BE2C (cell line): ENCODE results near the gene PKNOX2.

Experiments used
- DNase-seq: peaks from one replicate; pipeline ENCODE4 v3.0.0-alpha.2; 2020
- H3K27me3 ChIP-seq: fragments of 250-450 bp; sonication (Bioruptor Pico); 2 replicates; pipeline ENCODE4 v1.5.1; 2020; ENCODE audit warnings: mild to moderate bottlenecking
- H3K36me3 ChIP-seq: fragments of 250-450 bp; sonication (Bioruptor Pico); 2 replicates; pipeline ENCODE4 v1.5.1; 2020; ENCODE audit warnings: mild to moderate bottlenecking
- H3K4me1 ChIP-seq: fragments of 250-450 bp; sonication (Bioruptor Pico); 2 replicates; pipeline ENCODE4 v1.5.1; 2020
- H3K4me3 ChIP-seq: 2 replicates; pipeline ENCODE4 v1.5.1; 2011; ENCODE audit warnings: low read depth, low read length
- H3K9me3 ChIP-seq: fragments of 250-450 bp; sonication (Bioruptor Pico); 2 replicates; pipeline ENCODE4 v1.5.1; 2020
- CTCF ChIP-seq: IDR thresholded peaks from 2 replicates; pipeline ENCODE4 v1.5.1; 2012; ENCODE audit warnings: mild to moderate bottlenecking, low read depth, low read length

The PKNOX2 gene

GRCh38 chr11:125190566-125190965 lies 26.0 kb downstream of the PKNOX2 start:
- no peak for DNase-seq
- H3K27me3 ChIP-seq: peaks cover 9% of the 10 kb centered on the region
- H3K4me1 ChIP-seq: no peaks in the 10 kb centered on the region
- H3K4me3 ChIP-seq: no peak overlapping the region
- TF ChIP-seq CTCF: no peak
- H3K36me3 ChIP-seq: no peaks in the 10 kb centered on the region
- peaks cover 4% of the 10 kb centered on the region; the same call in 1 of the 2 replicates for H3K9me3 ChIP-seq

- no peaks in the 10 kb centered on the region; the same call in 1 of the 2 replicates for H3K9me3 ChIP-seq
- no peak overlapping the region for H3K4me3 ChIP-seq
- peaks cover 9% of the 10 kb centered on the region for H3K27me3 ChIP-seq
- H3K4me1 ChIP-seq: no peaks in the 10 kb centered on the region
- H3K36me3 ChIP-seq: no peaks in the 10 kb centered on the region
- no peak for TF ChIP-seq CTCF
- DNase-seq: no peak
Measured at GRCh38 chr11:125192183-125192582, 27.6 kb downstream of the PKNOX2 start.

- H3K4me1 ChIP-seq: no peaks in the 10 kb centered on the region
- no peak for DNase-seq
- H3K9me3 ChIP-seq: no peaks in the 10 kb centered on the region
- H3K4me3 ChIP-seq: no peak overlapping the region
- H3K36me3 ChIP-seq: no peaks in the 10 kb centered on the region
- no peak for TF ChIP-seq CTCF
- H3K27me3 ChIP-seq: peaks cover 11% of the 10 kb centered on the region
Measured at GRCh38 chr11:125192717-125193415, 28.3 kb downstream of the PKNOX2 start.

GRCh38 chr11:125193416-125193726 lies 28.8 kb downstream of the PKNOX2 start:
- TF ChIP-seq CTCF: no peak
- Histone ChIP-seq H3K4me3 (no peak overlapping the region), H3K27me3 (peaks cover 14% of the 10 kb centered on the region), H3K36me3 (no peaks in the 10 kb centered on the region), H3K4me1 (no peaks in the 10 kb centered on the region), H3K9me3 (no peaks in the 10 kb centered on the region)
- no peak for DNase-seq

- Histone ChIP-seq H3K36me3 (no peaks in the 10 kb centered on the region), H3K9me3 (no peaks in the 10 kb centered on the region), H3K4me1 (no peaks in the 10 kb centered on the region), H3K27me3 (peaks cover 15% of the 10 kb centered on the region), H3K4me3 (no peak overlapping the region)
- no peak for DNase-seq
- no peak for TF ChIP-seq CTCF
Measured at GRCh38 chr11:125193841-125194240, 29.3 kb downstream of the PKNOX2 start.

GRCh38 chr11:125199915-125200314 lies 35.4 kb downstream of the PKNOX2 start:
- no peak for TF ChIP-seq CTCF
- H3K27me3 ChIP-seq: peaks cover 6% of the 10 kb centered on the region

More at GRCh38 chr11:125199915-125200314, 35.4 kb downstream of the PKNOX2 start:
- no peaks in the 10 kb centered on the region for H3K9me3 ChIP-seq
- no peaks in the 10 kb centered on the region for H3K36me3 ChIP-seq
- H3K4me3 ChIP-seq: no peak overlapping the region
- no peaks in the 10 kb centered on the region for H3K4me1 ChIP-seq
- no peak for DNase-seq
